ENCODE measurements around the gene NDFIP1.

DNA sequence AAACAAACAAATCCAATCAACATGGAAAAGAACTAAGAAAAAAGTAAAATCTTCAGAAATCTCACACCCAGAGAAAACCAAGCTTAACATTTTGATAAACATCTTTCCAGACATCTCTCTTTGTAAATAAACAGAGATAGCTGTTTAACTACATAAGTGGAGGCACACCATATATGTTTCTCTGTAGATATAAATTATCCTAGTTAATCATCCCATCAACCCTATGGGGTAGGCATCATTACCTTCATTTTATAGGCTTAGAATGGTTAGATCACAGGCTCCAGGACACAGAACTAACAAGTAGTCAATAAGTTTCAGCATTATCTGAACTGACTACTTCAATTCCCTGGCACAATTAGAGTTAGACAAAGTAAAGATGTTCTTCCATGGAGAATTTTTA, 22.4 kb upstream of the NDFIP1 start:
- TF ChIP-seq CTCF (IDR thresholded peaks at IDR 0.05; ENCODE audit: poor library complexity) (no peak), EZH2phosphoT487 (IDR thresholded peaks at IDR 0.05; ENCODE audit: low read depth, severe bottlenecking, unreplicated experiment) (no peak)
